Measurements from ENCODE around the gene ANKRD9.
A peak's percentile ranks its signal among the peaks of the same experiment; 100 is the strongest.

The ANKRD9 gene

DNA sequence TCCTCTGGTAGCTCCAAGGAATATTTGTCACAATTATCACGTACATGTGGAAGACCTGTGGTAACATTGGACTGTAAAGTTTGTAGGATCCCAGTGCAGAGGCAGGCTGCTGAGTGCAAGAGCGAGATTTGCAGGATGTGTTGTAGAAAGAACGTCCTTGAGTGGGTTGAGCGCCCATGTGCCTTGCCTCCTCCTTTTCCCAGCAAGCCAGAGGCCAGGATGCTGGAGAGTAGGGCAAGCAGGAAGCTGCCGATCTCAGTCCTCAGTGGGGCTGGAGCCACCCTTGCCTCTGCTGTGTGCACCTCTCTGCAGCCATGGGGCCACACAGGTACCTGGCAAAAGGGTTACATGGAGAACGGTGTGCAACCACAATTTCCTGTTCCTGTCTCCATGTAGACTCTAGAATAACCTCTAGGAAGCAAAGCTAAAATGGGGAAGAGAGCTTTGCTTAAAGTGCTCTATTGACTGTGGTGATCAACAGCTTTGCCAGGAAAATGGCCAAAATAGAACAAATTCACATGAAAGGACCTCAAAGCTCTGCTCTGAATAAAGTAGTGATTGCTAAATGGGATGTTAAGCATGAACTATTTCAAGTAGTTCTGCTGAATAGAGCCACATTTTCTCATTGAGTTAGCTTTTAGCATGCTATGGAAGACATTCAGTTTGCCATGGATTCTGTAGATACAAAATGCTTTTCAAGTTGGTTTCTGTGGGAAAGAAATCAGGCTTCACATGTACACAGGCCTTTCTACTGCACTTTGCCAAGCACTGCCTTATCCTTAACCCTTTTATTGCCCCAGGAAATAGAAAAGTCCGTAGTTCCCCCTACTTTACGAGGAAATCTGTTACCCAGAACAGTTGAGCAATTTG, 37.4 kb downstream of the ANKRD9 start:
- DNase-seq: no peak

- no peak for DNase-seq
Observed at GRCh38 chr14:102469261-102469660, 40.3 kb downstream of the ANKRD9 start.

- no peak for DNase-seq
Observed at GRCh38 chr14:102464846-102465341, 44.7 kb downstream of the ANKRD9 start.

DNA sequence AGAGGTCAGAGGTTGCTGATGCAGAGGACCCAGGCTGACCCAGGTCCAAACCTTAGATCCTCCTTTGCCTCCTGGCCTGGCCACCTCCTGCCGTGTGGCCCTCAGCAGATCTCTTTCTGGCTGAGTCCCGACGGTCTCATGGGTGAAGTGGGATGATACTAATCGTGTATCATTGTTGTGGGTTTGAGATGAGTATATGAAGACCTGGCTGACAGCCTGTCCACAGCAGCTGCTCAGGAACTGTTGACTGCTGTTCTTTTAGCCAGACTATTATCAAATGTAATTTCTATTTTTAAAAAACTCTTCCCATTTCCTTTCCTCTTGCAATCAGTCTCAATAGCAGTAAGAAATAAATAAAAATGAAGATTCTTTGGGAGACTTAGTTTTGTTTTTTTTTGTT, 45.6 kb downstream of the ANKRD9 start:
- DNase-seq: no peak

- DNase-seq: no peak
Observed at GRCh38 chr14:102462391-102462790, 47.2 kb downstream of the ANKRD9 start.

- DNase-seq: no peak
Observed at GRCh38 chr14:102461490-102462338, 47.9 kb downstream of the ANKRD9 start.

DNA sequence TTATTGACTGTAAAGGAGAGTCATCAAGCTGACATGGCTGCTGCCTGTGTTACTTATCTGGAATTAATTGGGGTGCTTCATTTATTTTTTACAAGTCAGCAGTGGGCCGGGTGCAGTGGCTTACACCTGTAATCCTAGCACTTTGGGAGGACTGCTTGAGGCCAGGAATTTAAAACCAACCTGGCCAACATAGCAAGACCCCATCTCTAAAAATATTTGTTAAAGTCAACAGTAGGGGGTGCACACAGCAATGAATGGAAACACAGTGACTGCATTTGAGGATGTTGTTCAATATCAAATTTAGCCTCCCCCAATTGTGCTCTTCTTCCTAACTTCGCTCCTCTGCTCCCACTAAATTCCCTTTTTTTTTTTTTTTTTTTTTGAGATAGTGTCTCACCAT, 52.1 kb downstream of the ANKRD9 start:
- DNase-seq: peak in 1 of 4 experiments; percentile 13

DNA sequence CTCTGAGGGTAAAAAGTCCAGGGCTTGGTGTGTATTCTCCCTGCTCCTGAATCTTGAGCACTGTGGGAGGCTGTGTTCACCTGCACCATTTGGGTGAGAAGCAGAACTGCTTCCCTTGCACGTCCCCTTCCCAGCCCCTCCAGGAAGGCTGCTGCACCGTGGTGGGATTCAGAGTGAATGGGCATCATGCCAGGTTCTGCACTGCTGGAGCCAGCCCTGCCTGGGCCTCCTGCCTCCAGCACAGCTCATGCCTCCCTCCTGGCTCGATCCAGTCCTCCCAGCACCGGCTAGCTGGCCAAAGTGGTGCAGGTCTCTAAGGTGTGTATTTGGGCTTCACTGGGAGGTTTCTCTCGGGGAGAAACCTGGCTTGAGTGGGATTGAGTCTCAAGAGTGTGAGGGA, 54.9 kb downstream of the ANKRD9 start:
- DNase-seq: no peak

GRCh38 chr14:102452302-102452701, 57.3 kb downstream of the ANKRD9 start:
- DNase-seq: no peak

Data from suppressor macrophage (primary cell).